Lung (tissue), 12 donors: ENCODE data around the gene NRXN2. TPM values are rescaled to one million over a fixed set of nuclear protein-coding genes. Genes with fewer than 3 reads are reported as not detected.

Source experiments
- ATAC-seq: fragments of 200-7000 bp; cut with Tn5 transposase; one replicate; pipeline ENCODE4 v1.9.1; 2020; ENCODE audit warnings: moderate number of reproducible peaks; ENCODE audit not compliant: insufficient read depth, low FRiP score
- DNase-seq, 3 donors: peaks; one replicate each; pipeline ENCODE4 v3.0.0-alpha.2; 2013 to 2017
- H3K27ac ChIP-seq, 2 donors: one replicate each; pipeline ENCODE4 v1.5.1; 2013; ENCODE audit warnings: mild to moderate bottlenecking in 2 of 2, moderate library complexity in 2 of 2, control low read depth in 1 of 2, inconsistent platforms in 1 of 2, low read depth in 1 of 2, low read length in 1 of 2
- H3K27me3 ChIP-seq, 3 donors: one replicate each; pipeline ENCODE4 v1.5.1; 2013; ENCODE audit warnings: low read length in 2 of 3; ENCODE audit not compliant: control insufficient read depth in 3 of 3, insufficient read depth in 3 of 3
- H3K36me3 ChIP-seq, 4 donors: one replicate each; pipeline ENCODE4 v1.5.1; 2013; ENCODE audit warnings: low read length in 4 of 4, mild to moderate bottlenecking in 1 of 4, moderate library complexity in 1 of 4; ENCODE audit not compliant: control insufficient read depth in 4 of 4, insufficient read depth in 4 of 4
- H3K4me1 ChIP-seq, 5 donors: one replicate each; pipeline ENCODE4 v1.5.1; 2013; ENCODE audit warnings: low read length in 5 of 5, mild to moderate bottlenecking in 2 of 5, moderate library complexity in 1 of 5; ENCODE audit not compliant: control insufficient read depth in 5 of 5, insufficient read depth in 5 of 5
- H3K4me3 ChIP-seq: one replicate; pipeline ENCODE4 v1.5.1; 2013; ENCODE audit warnings: mild to moderate bottlenecking, control low read depth, moderate library complexity
- H3K9ac ChIP-seq, 2 donors: one replicate each; pipeline ENCODE4 v1.5.1; 2013; ENCODE audit warnings: low read length in 2 of 2, control low read depth in 1 of 2; ENCODE audit not compliant: insufficient read depth in 1 of 2
- H3K9me3 ChIP-seq, 4 donors: one replicate each; pipeline ENCODE4 v1.5.1; 2013; ENCODE audit warnings: low read length in 3 of 4, mild to moderate bottlenecking in 1 of 4, moderate library complexity in 1 of 4; ENCODE audit not compliant: control insufficient read depth in 4 of 4, insufficient read depth in 3 of 4
- WGBS, 2 donors: extraction: QIAGEN DNeasy Blood & Tissue Kit; methylation state at CpG; one replicate each; pipeline ENCODE4 v1.1.7; 2013; 5-methylcytosine and 5-hydroxymethylcytosine counted together
- polyA plus RNA-seq, 2 donors: library from polyadenylated mRNA; stranded (reverse); fragments of 200-250 nt; gene quantifications; one replicate each; pipeline ENCODE4 v1.2.1, GENCODE V29; 2013
- total RNA-seq, 2 donors: library from RNA; depleted of rRNA in 1 of 2; stranded (reverse); fragments of >200 nt in 1 of 2; gene quantifications; one replicate each; pipeline ENCODE4 v1.2.1, GENCODE V29; 2014 to 2021
- TF ChIP-seq, protein P1 (sequence below): IDR thresholded peaks from 2 replicates; pipeline ENCODE4 v1.5.1; 2012; ENCODE audit warnings: mild to moderate bottlenecking; ENCODE audit errors: control extremely low read depth, extremely low read depth
- donor health status: control.
- donor health status: control.
- donor health status: Bipolar disorder and iron deficiency.
- donor health status: healthy.
- donor health status: DM: yes; HTN: yes; CAD: no.

The NRXN2 gene
- total and polyA plus RNA-seq, 4 donors, result 0.39 to 6.6 (median 1.1) TPM

DNA sequence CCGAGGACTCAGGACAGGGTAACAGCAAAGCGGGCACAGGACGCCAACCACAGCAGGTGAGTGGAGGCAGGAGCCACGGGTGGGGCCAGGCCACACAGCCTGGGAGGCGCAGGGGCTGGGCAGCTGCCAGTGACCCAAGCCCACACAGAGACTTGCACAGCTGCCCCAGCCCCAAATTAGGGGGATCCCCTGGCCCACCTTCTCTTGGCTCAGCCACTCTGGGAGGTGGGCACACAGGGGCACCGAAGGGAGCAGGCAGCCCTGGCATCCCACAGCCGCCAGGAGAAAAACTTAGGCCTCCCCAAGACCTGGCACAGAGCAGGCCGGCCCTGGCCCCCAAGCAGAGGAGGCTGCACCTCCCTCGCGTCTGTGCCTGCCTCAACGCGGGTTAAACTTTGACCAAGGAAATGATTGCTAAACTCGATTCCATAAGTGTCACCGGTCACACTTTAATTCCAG is 132.2 kb downstream of the NRXN2 start, which contains the start of gene SLC22A12:
SLC22A12 (plus strand) TSS at position 458 of the 459 bp plus-strand sequence. CDS start 337 bp downstream, outside the sequence.
- no peak for DNase-seq
- H3K9me3 ChIP-seq, result peaks cover 0 to 8% (median 4%) of the 10 kb centered on the region in 4 donors
- no peaks in the 10 kb centered on the region for H3K4me1 ChIP-seq
- no peak within 1 kb of the TSS for H3K4me3 ChIP-seq
- no peaks in the 10 kb centered on the region for H3K36me3 ChIP-seq
- H3K27ac ChIP-seq, result no peak within 1 kb of the TSS
- TF ChIP-seq, protein P1, sequence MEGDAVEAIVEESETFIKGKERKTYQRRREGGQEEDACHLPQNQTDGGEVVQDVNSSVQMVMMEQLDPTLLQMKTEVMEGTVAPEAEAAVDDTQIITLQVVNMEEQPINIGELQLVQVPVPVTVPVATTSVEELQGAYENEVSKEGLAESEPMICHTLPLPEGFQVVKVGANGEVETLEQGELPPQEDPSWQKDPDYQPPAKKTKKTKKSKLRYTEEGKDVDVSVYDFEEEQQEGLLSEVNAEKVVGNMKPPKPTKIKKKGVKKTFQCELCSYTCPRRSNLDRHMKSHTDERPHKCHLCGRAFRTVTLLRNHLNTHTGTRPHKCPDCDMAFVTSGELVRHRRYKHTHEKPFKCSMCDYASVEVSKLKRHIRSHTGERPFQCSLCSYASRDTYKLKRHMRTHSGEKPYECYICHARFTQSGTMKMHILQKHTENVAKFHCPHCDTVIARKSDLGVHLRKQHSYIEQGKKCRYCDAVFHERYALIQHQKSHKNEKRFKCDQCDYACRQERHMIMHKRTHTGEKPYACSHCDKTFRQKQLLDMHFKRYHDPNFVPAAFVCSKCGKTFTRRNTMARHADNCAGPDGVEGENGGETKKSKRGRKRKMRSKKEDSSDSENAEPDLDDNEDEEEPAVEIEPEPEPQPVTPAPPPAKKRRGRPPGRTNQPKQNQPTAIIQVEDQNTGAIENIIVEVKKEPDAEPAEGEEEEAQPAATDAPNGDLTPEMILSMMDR, result no peak
- peaks cover 0 to 2% (median 0%) of the 10 kb centered on the region in 3 donors for H3K27me3 ChIP-seq
- no peak for ATAC-seq
- H3K9ac ChIP-seq, result no peak within 1 kb of the TSS
- 73 to 76% methylated on average over 14 of the region's 14 CpGs for whole genome bisulfite sequencing, 2 donors

DNA sequence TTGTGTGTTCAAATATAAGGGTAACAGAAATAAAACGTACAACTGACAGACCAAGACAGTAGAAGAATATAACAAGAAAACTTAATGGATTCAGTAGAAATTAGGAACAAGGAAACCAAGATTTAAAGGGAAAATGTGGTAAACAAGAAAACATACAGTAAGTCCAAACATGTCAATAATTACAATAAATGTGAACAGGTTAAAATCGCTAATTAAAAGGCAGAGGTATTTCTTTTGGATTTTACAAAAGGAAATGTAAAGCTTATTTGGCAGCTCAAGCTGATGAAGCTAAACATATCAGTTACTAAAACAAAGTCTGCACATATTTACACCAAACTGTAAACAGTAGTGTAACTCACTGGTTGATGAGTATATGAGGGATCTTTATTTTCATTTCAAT is 134.3 kb downstream of the NRXN2 start:
- no peaks in the 10 kb centered on the region for H3K4me1 ChIP-seq
- no peak for ATAC-seq
- no peak overlapping the region for H3K9ac ChIP-seq
- peaks cover 0 to 2% (median 0%) of the 10 kb centered on the region in 3 donors for H3K27me3 ChIP-seq
- H3K36me3 ChIP-seq, result no peaks in the 10 kb centered on the region
- 85 to 96% methylated on average over 2 of the region's 2 CpGs for WGBS, 2 donors
- TF ChIP-seq, protein P1, result no peak
- H3K27ac ChIP-seq, result no peak overlapping the region
- no peak overlapping the region for H3K4me3 ChIP-seq
- no peak for DNase-seq
- peaks cover 0 to 8% (median 4%) of the 10 kb centered on the region in 4 donors for H3K9me3 ChIP-seq

DNA sequence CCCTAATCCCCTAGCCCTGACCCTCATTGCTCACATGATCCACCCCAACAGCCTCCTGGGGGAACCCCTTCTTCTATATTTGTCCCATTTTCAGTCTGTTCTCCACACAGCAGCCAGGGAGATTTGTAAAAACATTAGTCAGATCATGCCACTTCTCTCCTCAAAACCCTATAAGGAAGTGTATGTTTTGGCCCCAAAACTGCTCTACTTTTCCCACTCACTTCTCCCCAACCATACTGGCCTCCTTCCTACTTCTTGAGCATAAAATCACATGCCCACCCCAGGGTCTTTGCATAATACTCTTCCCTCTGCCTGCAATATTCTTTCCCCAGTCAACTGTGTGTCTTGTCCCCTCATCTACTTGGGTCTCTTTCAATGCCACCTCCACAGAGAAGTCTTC is 136.6 kb downstream of the NRXN2 start:
- Histone ChIP-seq H3K4me3 (no peak overlapping the region), H3K36me3 (no peaks in the 10 kb centered on the region), H3K4me1 (no peaks in the 10 kb centered on the region), H3K9me3 (peaks cover 0 to 8% (median 4%) of the 10 kb centered on the region in 4 donors), H3K27ac (no peak overlapping the region), H3K9ac (no peak overlapping the region), H3K27me3 (peaks cover 0 to 2% (median 0%) of the 10 kb centered on the region in 3 donors)
- DNase-seq, result no peak
- ATAC-seq, result no peak
- TF ChIP-seq, protein P1, result no peak

DNA sequence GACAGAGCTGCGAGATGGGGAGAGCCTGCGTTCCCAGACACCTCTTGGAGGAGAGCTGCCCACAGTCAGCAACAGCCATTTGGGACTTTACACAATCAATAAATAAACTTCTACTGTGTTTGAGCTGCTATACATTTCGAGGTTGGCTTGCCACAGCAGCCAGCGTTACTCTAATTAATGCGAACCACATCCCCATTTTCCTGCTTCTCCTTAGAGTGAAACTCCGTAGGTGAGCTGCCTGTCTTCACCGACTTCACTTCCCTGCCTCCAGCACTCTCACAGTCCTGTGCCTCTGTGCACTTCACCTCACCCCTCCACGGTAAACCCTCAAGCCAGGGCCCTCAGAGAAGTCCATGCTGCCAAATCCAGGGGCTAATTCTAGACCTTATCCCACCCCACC is 137.8 kb downstream of the NRXN2 start:
- no peak overlapping the region for H3K27ac ChIP-seq
- 57 to 59% methylated on average over 8 of the region's 8 CpGs for WGBS, 2 donors
- DNase-seq, result no peak

More for the DNA sequence above, 137.8 kb downstream of the NRXN2 start:
- TF ChIP-seq, protein P1, result no peak
- no peak overlapping the region for H3K9ac ChIP-seq
- no peak overlapping the region for H3K4me3 ChIP-seq
- no peaks in the 10 kb centered on the region for H3K4me1 ChIP-seq
- ATAC-seq, result no peak
- H3K36me3 ChIP-seq, result no peaks in the 10 kb centered on the region
- H3K9me3 ChIP-seq, result peaks cover 0 to 8% (median 4%) of the 10 kb centered on the region in 4 donors
- H3K27me3 ChIP-seq, result peaks cover 0 to 2% (median 0%) of the 10 kb centered on the region in 3 donors
